AG10803 (cell line): ENCODE measurements around the gene MLLT10.

Source experiments
- DNase-seq: peaks from one replicate; pipeline ENCODE4 v3.0.0; 2010; ENCODE audit warnings: low read depth
- H3K4me3 ChIP-seq: 2 replicates; pipeline ENCODE4 v1.5.1; 2011; ENCODE audit warnings: mild to moderate bottlenecking, low read length, control low read depth
- TF ChIP-seq, protein P1 (sequence below): conservative IDR thresholded peaks from 2 replicates; pipeline ENCODE4 v1.5.1; 2011; ENCODE audit warnings: mild to moderate bottlenecking, low read length, control low read depth, inconsistent platforms

Gene MLLT10

GRCh38 chr10:21501731-21502347 is 32.2 kb upstream of the MLLT10 start:
- TF ChIP-seq, protein P1, sequence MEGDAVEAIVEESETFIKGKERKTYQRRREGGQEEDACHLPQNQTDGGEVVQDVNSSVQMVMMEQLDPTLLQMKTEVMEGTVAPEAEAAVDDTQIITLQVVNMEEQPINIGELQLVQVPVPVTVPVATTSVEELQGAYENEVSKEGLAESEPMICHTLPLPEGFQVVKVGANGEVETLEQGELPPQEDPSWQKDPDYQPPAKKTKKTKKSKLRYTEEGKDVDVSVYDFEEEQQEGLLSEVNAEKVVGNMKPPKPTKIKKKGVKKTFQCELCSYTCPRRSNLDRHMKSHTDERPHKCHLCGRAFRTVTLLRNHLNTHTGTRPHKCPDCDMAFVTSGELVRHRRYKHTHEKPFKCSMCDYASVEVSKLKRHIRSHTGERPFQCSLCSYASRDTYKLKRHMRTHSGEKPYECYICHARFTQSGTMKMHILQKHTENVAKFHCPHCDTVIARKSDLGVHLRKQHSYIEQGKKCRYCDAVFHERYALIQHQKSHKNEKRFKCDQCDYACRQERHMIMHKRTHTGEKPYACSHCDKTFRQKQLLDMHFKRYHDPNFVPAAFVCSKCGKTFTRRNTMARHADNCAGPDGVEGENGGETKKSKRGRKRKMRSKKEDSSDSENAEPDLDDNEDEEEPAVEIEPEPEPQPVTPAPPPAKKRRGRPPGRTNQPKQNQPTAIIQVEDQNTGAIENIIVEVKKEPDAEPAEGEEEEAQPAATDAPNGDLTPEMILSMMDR, result no peak
- H3K4me3 ChIP-seq, result no peak overlapping the region

GRCh38 chr10:21502348-21502740 is 31.7 kb upstream of the MLLT10 start:
- no peak overlapping the region for H3K4me3 ChIP-seq
- TF ChIP-seq, protein P1, result no peak
- DNase-seq, result no peak

More at GRCh38 chr10:21501731-21502347, 32.2 kb upstream of the MLLT10 start:
- DNase-seq, result no peak

- TF ChIP-seq, protein P1, result no peak
- DNase-seq, result no peak
- no peak overlapping the region for H3K4me3 ChIP-seq
These were observed 30.5 kb upstream of the MLLT10 start for GRCh38 chr10:21503542-21503941.

GRCh38 chr10:21505711-21506278 is 28.2 kb upstream of the MLLT10 start:
- no peak overlapping the region for H3K4me3 ChIP-seq

GRCh38 chr10:21506351-21506750 is 27.7 kb upstream of the MLLT10 start:
- no peak overlapping the region for H3K4me3 ChIP-seq
- no peak for DNase-seq
- TF ChIP-seq, protein P1, result no peak

More at GRCh38 chr10:21505711-21506278, 28.2 kb upstream of the MLLT10 start:
- DNase-seq, result no peak
- TF ChIP-seq, protein P1, result no peak

GRCh38 chr10:21507150-21507549 is 26.9 kb upstream of the MLLT10 start:
- no peak for DNase-seq
- H3K4me3 ChIP-seq, result no peak overlapping the region
- TF ChIP-seq, protein P1, result no peak

DNA sequence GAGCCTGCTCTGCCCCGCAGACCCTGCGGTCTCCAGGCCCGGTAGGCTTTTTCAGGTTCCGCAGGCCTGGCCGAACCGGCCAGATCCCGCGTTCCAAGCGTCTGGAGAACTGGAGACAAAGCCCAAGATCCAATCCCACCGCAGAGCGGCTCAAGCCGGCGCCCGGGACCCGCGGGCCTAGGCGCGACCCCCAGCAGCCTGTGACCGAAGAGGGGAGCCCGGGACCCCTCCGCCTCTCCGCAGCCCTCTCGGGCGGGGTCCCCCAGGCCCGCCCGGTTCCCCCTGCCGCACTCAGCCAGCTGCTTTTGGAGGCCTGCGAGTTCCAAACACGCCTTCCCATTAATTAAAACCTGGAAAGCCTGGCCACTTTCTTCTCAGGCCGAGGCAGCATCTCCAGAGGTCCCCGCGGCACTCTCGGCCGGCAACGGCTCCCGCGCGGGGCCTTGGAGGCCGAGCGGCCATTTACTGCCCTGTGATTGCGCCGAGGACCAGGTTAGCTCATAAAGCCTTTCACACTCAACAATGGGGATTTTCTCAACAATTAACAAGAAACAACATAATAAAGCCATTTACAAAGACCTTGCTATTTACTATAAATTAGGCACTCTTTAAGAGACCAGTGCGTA is 25.2 kb upstream of the MLLT10 start:
- TF ChIP-seq, protein P1, result no peak
- DNase-seq, result no peak
- no peak overlapping the region for H3K4me3 ChIP-seq
